Gastrocnemius medialis (tissue), 4 donors: ENCODE measurements around the gene ZCCHC17. TPM values are rescaled to one million over a fixed set of nuclear protein-coding genes. Genes with fewer than 3 reads are reported as not detected.
A peak's percentile ranks its signal among the peaks of the same experiment; 100 is the strongest.

Experiments used
- ATAC-seq, 2 donors: fragments of 150-250 bp; one replicate each; pipeline ENCODE4 v1.9.1; 2016
- DNase-seq, 2 donors: peaks; one replicate each; pipeline ENCODE4 v3.0.0-alpha.2; 2019
- H3K27ac ChIP-seq, 4 donors: fragments of 200-600 bp; sonication (generic); 1 replicate in 1 of 4; 2 replicates in 3 of 4; pipeline ENCODE4 v1.5.1; 2016 to 2018; ENCODE audit warnings: mild to moderate bottlenecking in 2 of 4, moderate library complexity in 1 of 4
- H3K27me3 ChIP-seq, 3 donors: fragments of 200-600 bp; sonication (generic) in 2 of 3; 1 replicate in 1 of 3; 2 replicates in 2 of 3; pipeline versions ENCODE4 v1.5.1 to v1.6.0; 2016 to 2019; ENCODE audit warnings: mild to moderate bottlenecking in 1 of 3, moderate library complexity in 1 of 3
- H3K36me3 ChIP-seq, 2 donors: fragments of 200-600 bp; sonication (generic) in 1 of 2; one replicate each; pipeline ENCODE4 v1.5.1; 2017 to 2018
- H3K4me1 ChIP-seq, 2 donors: fragments of 200-600 bp; sonication (generic) in 1 of 2; one replicate each; pipeline ENCODE4 v1.5.1; 2016 to 2017; ENCODE audit warnings: mild to moderate bottlenecking in 2 of 2
- H3K4me3 ChIP-seq, 4 donors: fragments of 200-600 bp; sonication (generic) in 3 of 4; 1 replicate in 1 of 4; 2 replicates in 3 of 4; pipeline ENCODE4 v1.5.1; 2016 to 2019; ENCODE audit warnings: mild to moderate bottlenecking in 2 of 4
- H3K9me3 ChIP-seq, 3 donors: fragments of 200-600 bp; sonication (generic) in 2 of 3; 1 replicate in 1 of 3; 2 replicates in 2 of 3; pipeline ENCODE4 v1.5.1; 2016 to 2019
- CTCF ChIP-seq, 5 experiments: fragments of 450-650 bp in 3 of 5; fragments of 200-600 bp in 2 of 5; sonication (generic) in 2 of 5; IDR thresholded peaks in 4 of 5; conservative IDR thresholded peaks in 1 of 5; 1 replicate in 4 of 5; 2 replicates in 1 of 5; pipeline ENCODE4 v1.5.1; 2016 to 2019; ENCODE audit warnings: antibody characterized with exemption in 5 of 5, mild to moderate bottlenecking in 3 of 5, moderate library complexity in 3 of 5
- POLR2A ChIP-seq, 2 donors: fragments of 450-650 bp; IDR thresholded peaks; one replicate each; pipeline ENCODE4 v1.6.1; 2017; ENCODE audit warnings: antibody characterized with exemption in 2 of 2, mild to moderate bottlenecking in 2 of 2, moderate library complexity in 2 of 2
- in situ Hi-C, 4 donors: fragments of 200-750 bp; cut with MboI; loops; one replicate each; pipeline versions ENCODE4 v1.15.0 to v1.8.0; 2017; ENCODE audit warnings: low sequenced_read_pairs in 4 of 4
- intact Hi-C: fragments of 100-400 bp; cut with DNase I; formaldehyde crosslinking; loops from one replicate; pipeline ENCODE4 v1.15.1; 2023; ENCODE audit warnings: low total_unique reads
- total RNA-seq, 4 donors: library from RNA; depleted of rRNA; stranded (reverse); fragments of >200 nt; gene quantifications; one replicate each; pipeline versions ENCODE4 v1.1.0 to v1.2.3, GENCODE V29; 2016

ZCCHC17 gene
- total RNA-seq, 4 donors from 2014 or later, result 14.0 to 26.8 (median 17.5) TPM

- H3K36me3 ChIP-seq, result no peaks in the 10 kb centered on the region
- in situ Hi-C loops, result no loop called here
- H3K4me1 ChIP-seq, result peaks cover 42 to 63% of the 10 kb centered on the region in 2 donors
- DNase-seq (peak; percentile 55 to 77), ATAC-seq (peak; percentile 16 to 32)
- H3K4me3 ChIP-seq, result no peak overlapping the region
- intact Hi-C loops, result loop anchor here (5.0 to 10.0 kb wide), 2 partner anchors 847 to 1650 kb away; no protein-coding TSS in a partner anchor
- no peaks in the 10 kb centered on the region for H3K9me3 ChIP-seq
- no peak for TF ChIP-seq POLR2A (IDR thresholded peaks at IDR 0.05)
- no peak for TF ChIP-seq CTCF (IDR thresholded peaks at IDR 0.05 in 4 of 5, conservative IDR thresholded peaks at IDR 0.05 in 1 of 5)
- peak overlapping the region; percentile 99 to 100 (median 99) for H3K27ac ChIP-seq
- H3K27me3 ChIP-seq, result no peaks in the 10 kb centered on the region
These were observed 77.8 kb downstream of the ZCCHC17 start for GRCh38 chr1:31374511-31375196.

DNA sequence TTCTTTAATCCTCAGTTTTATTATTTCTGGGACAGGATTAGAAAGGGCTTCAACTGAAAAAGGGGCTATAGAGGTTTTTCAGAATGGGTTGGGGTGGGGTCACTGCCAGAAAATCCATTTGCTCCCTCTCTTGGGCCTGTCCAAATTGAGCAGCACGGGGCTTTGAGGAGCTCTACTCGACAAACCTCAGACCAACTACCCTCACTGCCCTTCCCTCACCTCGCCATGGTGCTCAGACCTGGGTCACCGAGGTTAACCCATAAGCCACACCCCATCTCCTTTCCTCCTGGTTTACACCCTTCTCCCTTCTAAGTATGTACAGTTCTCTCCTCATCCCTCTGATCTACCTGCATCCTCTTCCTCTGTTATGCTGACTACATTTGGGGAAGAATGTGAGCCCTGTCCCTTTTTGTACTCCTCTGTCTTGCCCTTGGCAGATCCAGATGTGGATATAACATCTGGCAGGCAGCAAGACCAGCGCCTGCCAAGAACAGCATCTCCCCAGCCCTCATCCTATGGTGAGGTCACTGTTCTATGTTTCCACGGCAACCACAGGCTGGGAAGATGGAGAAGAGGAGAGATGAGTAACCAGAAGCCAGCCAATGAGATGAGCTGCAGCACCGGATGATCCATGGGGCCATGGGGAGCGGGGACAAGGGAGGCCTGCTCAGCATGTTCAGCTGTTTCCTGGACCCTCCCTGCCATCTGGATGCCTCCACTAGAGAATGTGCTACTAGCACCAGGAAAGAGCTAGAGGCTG lies 79.7 kb downstream of the ZCCHC17 start:
- DNase-seq, result peak in 1 of 2 donors; percentile 10
- TF ChIP-seq CTCF (IDR thresholded peaks at IDR 0.05 in 4 of 5, conservative IDR thresholded peaks at IDR 0.05 in 1 of 5) (no peak), POLR2A (IDR thresholded peaks at IDR 0.05) (no peak)
- Histone ChIP-seq H3K27me3 (no peaks in the 10 kb centered on the region), H3K36me3 (no peaks in the 10 kb centered on the region), H3K4me3 (no peak overlapping the region), H3K9me3 (no peaks in the 10 kb centered on the region), H3K27ac (peak overlapping the region in 3 of 4 donors; percentile 99 to 100 (median 99)), H3K4me1 (peaks cover 49 to 64% of the 10 kb centered on the region in 2 donors)
- ATAC-seq, result no peak
- in situ Hi-C loops, result no loop called here
- intact Hi-C loops, result loop anchor here (10.0 kb wide), 1 partner anchor 1648 kb away; no protein-coding TSS in a partner anchor

GRCh38 chr1:31377364-31377863 lies 80.6 kb downstream of the ZCCHC17 start:
- ATAC-seq (no peak), DNase-seq (no peak)
- no peak for TF ChIP-seq CTCF (IDR thresholded peaks at IDR 0.05 in 4 of 5, conservative IDR thresholded peaks at IDR 0.05 in 1 of 5)
- TF ChIP-seq POLR2A (IDR thresholded peaks at IDR 0.05), result no peak
- Histone ChIP-seq H3K4me3 (no peak overlapping the region), H3K36me3 (no peaks in the 10 kb centered on the region), H3K4me1 (peaks cover 49 to 72% of the 10 kb centered on the region in 2 donors), H3K27me3 (no peaks in the 10 kb centered on the region), H3K27ac (peak overlapping the region; percentile 27 to 97 (median 92)), H3K9me3 (no peaks in the 10 kb centered on the region)
- intact Hi-C loops (loop anchor here (10.0 kb wide), 1 partner anchor 1647 kb away; no protein-coding TSS in a partner anchor), in situ Hi-C loops (no loop called here)

- no peak for DNase-seq
- H3K27me3 ChIP-seq, result no peaks in the 10 kb centered on the region
- no peaks in the 10 kb centered on the region for H3K36me3 ChIP-seq
- no peaks in the 10 kb centered on the region for H3K9me3 ChIP-seq
- TF ChIP-seq CTCF (IDR thresholded peaks at IDR 0.05 in 4 of 5, conservative IDR thresholded peaks at IDR 0.05 in 1 of 5) (no peak), POLR2A (IDR thresholded peaks at IDR 0.05) (no peak)
- H3K4me1 ChIP-seq, result peaks cover 55 to 72% of the 10 kb centered on the region in 2 donors
- intact Hi-C loops, result loop anchor here (10.0 kb wide), 1 partner anchor 1647 kb away; no protein-coding TSS in a partner anchor
- H3K27ac ChIP-seq, result peak overlapping the region; percentile 91 to 97 (median 94)
- ATAC-seq, result no peak
- in situ Hi-C loops, result no loop called here
- H3K4me3 ChIP-seq, result no peak overlapping the region
These were observed 81.2 kb downstream of the ZCCHC17 start for GRCh38 chr1:31378001-31378400.
